ENCODE results near the gene SEMA5A.

Gene SEMA5A

GRCh38 chr5:9058161-9058560 lies 487.7 kb downstream of the SEMA5A start:
- TF ChIP-seq SPI1 (IDR thresholded peaks at IDR 0.05; ENCODE audit: borderline replicate concordance, low read depth) (no peak), GABPA (IDR thresholded peaks at IDR 0.05; ENCODE audit: low read depth) (no peak), POLR2AphosphoS5 (IDR thresholded peaks at IDR 0.05; ENCODE audit: low read depth) (no peak), CTCF (IDR thresholded peaks at IDR 0.05; ENCODE audit: insufficient read depth, low read length) (no peak), REST (IDR thresholded peaks at IDR 0.05; ENCODE audit: insufficient replicate concordance, low read depth) (no peak)
- H3K4me3 ChIP-seq (replicated peaks; ENCODE audit: insufficient read depth, low read length): no peak overlapping the region
- no peak for DNase-seq (ENCODE audit: low read depth in 1 of 2, low spot score in 1 of 2)
- H3K27ac ChIP-seq (replicated peaks): no peak overlapping the region
- no peaks in the 10 kb centered on the region for H3K27me3 ChIP-seq (ENCODE audit: insufficient read depth, poor library complexity, severe bottlenecking)

- TF ChIP-seq CTCF (IDR thresholded peaks at IDR 0.05; ENCODE audit: insufficient read depth, low read length): no peak
- TF ChIP-seq POLR2AphosphoS5 (IDR thresholded peaks at IDR 0.05; ENCODE audit: low read depth): no peak
- TF ChIP-seq REST (IDR thresholded peaks at IDR 0.05; ENCODE audit: insufficient replicate concordance, low read depth): no peak
- TF ChIP-seq GABPA (IDR thresholded peaks at IDR 0.05; ENCODE audit: low read depth): 0 out of 2 replicates have a peak, but pooled peaks have one; percentile 33
- TF ChIP-seq SPI1 (IDR thresholded peaks at IDR 0.05; ENCODE audit: borderline replicate concordance, low read depth): no peak
- H3K27me3 ChIP-seq (ENCODE audit: insufficient read depth, poor library complexity, severe bottlenecking): no peaks in the 10 kb centered on the region
- no peak for DNase-seq (ENCODE audit: low read depth in 1 of 2, low spot score in 1 of 2)
- no peak overlapping the region for H3K4me3 ChIP-seq (replicated peaks; ENCODE audit: insufficient read depth, low read length)
- H3K27ac ChIP-seq (replicated peaks): no peak overlapping the region
These were observed 488.4 kb downstream of the SEMA5A start for GRCh38 chr5:9057406-9058000.

- Histone ChIP-seq H3K27ac (replicated peaks) (no peak overlapping the region), H3K4me3 (replicated peaks; ENCODE audit: insufficient read depth, low read length) (no peak overlapping the region), H3K27me3 (ENCODE audit: insufficient read depth, poor library complexity, severe bottlenecking) (no peaks in the 10 kb centered on the region)
- TF ChIP-seq REST (IDR thresholded peaks at IDR 0.05; ENCODE audit: insufficient replicate concordance, low read depth) (no peak), POLR2AphosphoS5 (IDR thresholded peaks at IDR 0.05; ENCODE audit: low read depth) (no peak), GABPA (IDR thresholded peaks at IDR 0.05; ENCODE audit: low read depth) (no peak), CTCF (IDR thresholded peaks at IDR 0.05; ENCODE audit: insufficient read depth, low read length) (no peak), SPI1 (IDR thresholded peaks at IDR 0.05; ENCODE audit: borderline replicate concordance, low read depth) (no peak)
- no peak for DNase-seq (ENCODE audit: low read depth in 1 of 2, low spot score in 1 of 2)
These were observed 489.8 kb downstream of the SEMA5A start for GRCh38 chr5:9056046-9056445.
